ENCODE data around the gene PALLD. TPM values are rescaled to one million over a fixed set of nuclear protein-coding genes. Genes with fewer than 3 reads are reported as not detected.

The PALLD gene
- total and polyA plus RNA-seq, 2 of the 8 experiments (the other 6 are each of a cell fraction or from before 2014, with no cell fraction given) = 10.5 to 25.0 TPM

- peaks cover 0 to 3% of the 10 kb centered on the region in 2 experiments for H4K20me1 ChIP-seq (replicated peaks in 1 of 2; ENCODE audit: control insufficient read depth in 1 of 2, insufficient read depth in 2 of 2, low read length in 2 of 2)
- no peak overlapping the region for H3K27ac ChIP-seq (ENCODE audit: low read depth, low read length)
- H3K79me1 ChIP-seq (ENCODE audit: low read depth, low read length) = no peaks in the 10 kb centered on the region
- TF ChIP-seq SAP30 (IDR thresholded peaks at IDR 0.05; ENCODE audit: insufficient read depth, insufficient replicate concordance, low read length) = no peak
- TF ChIP-seq SIX5 (IDR thresholded peaks at IDR 0.05; ENCODE audit: low read depth, low read length) = no peak
- TF ChIP-seq NANOG (IDR thresholded peaks at IDR 0.05; ENCODE audit: insufficient read depth, low read depth, low read length, poor library complexity, severe bottlenecking) = no peak
- no peak for TF ChIP-seq POU5F1 (IDR thresholded peaks at IDR 0.05; ENCODE audit: low read depth, low read length)
- TF ChIP-seq, protein P1, sequence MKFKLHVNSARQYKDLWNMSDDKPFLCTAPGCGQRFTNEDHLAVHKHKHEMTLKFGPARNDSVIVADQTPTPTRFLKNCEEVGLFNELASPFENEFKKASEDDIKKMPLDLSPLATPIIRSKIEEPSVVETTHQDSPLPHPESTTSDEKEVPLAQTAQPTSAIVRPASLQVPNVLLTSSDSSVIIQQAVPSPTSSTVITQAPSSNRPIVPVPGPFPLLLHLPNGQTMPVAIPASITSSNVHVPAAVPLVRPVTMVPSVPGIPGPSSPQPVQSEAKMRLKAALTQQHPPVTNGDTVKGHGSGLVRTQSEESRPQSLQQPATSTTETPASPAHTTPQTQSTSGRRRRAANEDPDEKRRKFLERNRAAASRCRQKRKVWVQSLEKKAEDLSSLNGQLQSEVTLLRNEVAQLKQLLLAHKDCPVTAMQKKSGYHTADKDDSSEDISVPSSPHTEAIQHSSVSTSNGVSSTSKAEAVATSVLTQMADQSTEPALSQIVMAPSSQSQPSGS (IDR thresholded peaks at IDR 0.05; ENCODE audit: low read length) = no peak
- TF ChIP-seq CTBP2 (IDR thresholded peaks at IDR 0.05; ENCODE audit: borderline replicate concordance, insufficient read depth, insufficient read length, low read length) = no peak
- TF ChIP-seq, protein P2, sequence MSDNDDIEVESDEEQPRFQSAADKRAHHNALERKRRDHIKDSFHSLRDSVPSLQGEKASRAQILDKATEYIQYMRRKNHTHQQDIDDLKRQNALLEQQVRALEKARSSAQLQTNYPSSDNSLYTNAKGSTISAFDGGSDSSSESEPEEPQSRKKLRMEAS (IDR thresholded peaks at IDR 0.05) = no peak
- no peak for TF ChIP-seq FOSL1 (IDR thresholded peaks at IDR 0.05; ENCODE audit: insufficient read depth, low read depth, low read length)
- TF ChIP-seq KDM1A (IDR thresholded peaks at IDR 0.05; ENCODE audit: borderline replicate concordance, low read length) = no peak
- TF ChIP-seq ATF3 (IDR thresholded peaks at IDR 0.05; ENCODE audit: insufficient read depth, low read depth, low read length) = no peak
- TF ChIP-seq MAFK (IDR thresholded peaks at IDR 0.05; ENCODE audit: low read depth, low read length) = no peak
Measured at GRCh38 chr4:168885400-168885799, 388.5 kb downstream of the PALLD start.

More at GRCh38 chr4:168885400-168885799, 388.5 kb downstream of the PALLD start:
- Histone ChIP-seq H3K4me2 (ENCODE audit: insufficient read depth in 1 of 2, low read depth in 2 of 2, low read length in 2 of 2) (no peak overlapping the region), H4K91ac (replicated peaks; ENCODE audit: insufficient read length, low read length) (no peak overlapping the region), H2AFZ (ENCODE audit: low read length) (no peak overlapping the region), H3K18ac (ENCODE audit: extremely low read depth, low read length) (no peak overlapping the region), H2BK5ac (ENCODE audit: low read depth, low read length) (no peak overlapping the region), H2BK20ac (ENCODE audit: low read length) (no peak overlapping the region), H2BK120ac (replicated peaks; ENCODE audit: low read depth, low read length) (no peak overlapping the region), H3K9me3 (ENCODE audit: insufficient read depth in 2 of 2, low read depth in 1 of 2, low read length in 1 of 2) (no peaks in the 10 kb centered on the region), H4K5ac (ENCODE audit: insufficient read length, low read depth, low read length) (no peak overlapping the region), H2BK12ac (ENCODE audit: low read depth, low read length) (no peak overlapping the region), H3K23ac (ENCODE audit: insufficient read length) (no peak overlapping the region), H3K79me2 (ENCODE audit: control insufficient read depth in 1 of 2, insufficient read depth in 2 of 2, low read length in 2 of 2) (no peaks in the 10 kb centered on the region), H2BK15ac (ENCODE audit: low read length) (no peak overlapping the region), H3K9ac (replicated peaks in 1 of 4; ENCODE audit: extremely low read depth in 1 of 4, low read depth in 3 of 4, low read length in 3 of 4) (peak overlapping the region in 1 of 4 experiments; percentile 49; a peak in 1 of 7 replicates), H3K27me3 (replicated peaks in 1 of 4; ENCODE audit: control insufficient read depth in 3 of 4, extremely low read depth in 1 of 4, insufficient read depth in 3 of 4, low read length in 3 of 4) (no peaks in the 10 kb centered on the region), H3K4me1 (replicated peaks in 1 of 4; ENCODE audit: control insufficient read depth in 3 of 4, insufficient read depth in 4 of 4, low read length in 3 of 4) (no peaks in the 10 kb centered on the region), H3K14ac (ENCODE audit: insufficient read length) (no peak overlapping the region), H3K4ac (replicated peaks; ENCODE audit: insufficient read length, low read depth, low read length) (no peak overlapping the region), H3K4me3 (ENCODE audit: extremely low read depth in 1 of 4, insufficient read depth in 2 of 4, low read depth in 3 of 4, low read length in 4 of 4) (no peak overlapping the region), H3K36me3 (ENCODE audit: control insufficient read depth in 2 of 4, insufficient read depth in 4 of 4, low read length in 3 of 4) (no peaks in the 10 kb centered on the region; a peak in 2 of 8 replicates), H3K23me2 (ENCODE audit: low read depth, low read length) (no peaks in the 10 kb centered on the region), H2AK5ac (ENCODE audit: low read depth, low read length) (no peak overlapping the region), H3K56ac (replicated peaks; ENCODE audit: insufficient read length, low read depth, low read length) (no peak overlapping the region), H4K8ac (ENCODE audit: extremely low read depth, insufficient read depth, low read length) (no peak overlapping the region)
- CTCF ChIA-PET (ENCODE audit: partially characterized antibody) = interaction anchor here (0.7 to 1.0 kb wide), 3 partner anchors 33 to 320 kb away, joined by 3 to 4 read pairs (median 4); no protein-coding TSS in a partner anchor
- FAIRE-seq = no peak
- no peak for DNase-seq (ENCODE audit: low read depth in 1 of 2, low spot score in 2 of 2)
- POLR2A ChIA-PET (ENCODE audit: partially characterized antibody) = no interaction called here
- WGBS, 2 experiments (ENCODE audit: extremely low coverage in 1 of 2, insufficient coverage in 1 of 2, insufficient read length in 1 of 2, insufficient replicate concordance in 2 of 2, low coverage in 1 of 2, low lambda C conversion rate in 2 of 2, missing lambda C conversion rate in 1 of 2) = 94% methylated on average over 2 of the region's 2 CpGs; no CpG with 5 or more reads in 1 of the 2 experiments

All from H1 (cell line).